K562 treated with DMSO at 1 percent for 48 hours (cell line): ENCODE measurements around the gene FAM114A2. TPM values are rescaled to one million over a fixed set of nuclear protein-coding genes. Genes with fewer than 3 reads are reported as not detected.

Source experiments
- total RNA-seq: library from RNA; unstranded; fragments of 300-600 nt; gene quantifications from 2 replicates; pipeline ENCODE4 v1.2.3, GENCODE V29; 2022; ENCODE audit warnings: low replicate concordance; ENCODE audit errors: extremely low read depth

Gene FAM114A2
- total RNA-seq = not detected in 2 replicates

DNA sequence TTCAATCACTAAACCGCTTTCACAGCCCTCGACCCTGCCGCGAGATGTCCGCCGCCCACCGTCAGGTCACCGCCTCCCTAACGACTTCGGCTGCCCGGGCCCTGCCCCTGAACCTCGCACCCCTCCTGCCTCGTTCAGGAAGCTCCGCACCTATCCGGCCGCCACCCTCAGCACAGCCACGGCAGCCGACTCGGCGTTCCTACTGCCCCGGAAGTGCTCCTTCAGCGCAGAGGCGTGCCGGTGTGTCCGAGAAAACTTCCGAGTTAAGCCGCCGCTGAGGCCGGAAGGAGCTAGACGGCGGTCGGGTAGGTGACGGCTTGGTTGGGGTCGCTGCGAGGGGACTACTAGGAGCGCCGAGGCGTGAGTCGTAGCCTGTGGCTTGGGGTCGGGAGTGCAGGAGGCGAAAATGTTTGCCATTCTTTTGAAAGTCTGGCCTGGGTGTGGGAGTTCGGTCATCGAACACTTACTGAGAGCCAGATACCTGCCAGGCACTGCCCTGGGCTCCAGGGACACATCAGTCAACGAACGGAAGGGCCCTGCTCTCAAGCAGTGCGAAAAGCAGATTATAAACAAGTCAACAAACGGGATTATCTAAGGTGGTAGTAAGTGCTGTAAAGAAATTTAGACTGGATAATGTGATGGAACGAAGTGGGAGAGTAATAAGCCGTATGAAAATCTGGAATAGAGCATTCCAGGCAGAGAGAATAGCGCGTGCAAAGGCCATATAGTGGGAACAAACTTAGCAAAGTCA, at the start of gene FAM114A2, which contains the start of gene MFAP3:
TSS of gene FAM114A2 (minus strand) at position 204 of the 751 bp plus-strand sequence. CDS start 3,957 bp downstream, outside the sequence.
TSS of gene MFAP3 (plus strand) at position 261 of the 751 bp plus-strand sequence. CDS start 10,756 bp downstream, outside the sequence.

Other genes with a start within 250 kb of the FAM114A2 start
- not detected in 2 replicates for gene MFAP3, start 57 bp upstream of the FAM114A2 start, total RNA-seq
- gene GALNT10, start 151.8 kb upstream of the FAM114A2 start, total RNA-seq = not detected in 2 replicates